Endothelial cell of umbilical vein (primary cell): ENCODE measurements around the gene TTLL5. TPM values are rescaled to one million over a fixed set of nuclear protein-coding genes. Genes with fewer than 3 reads are reported as not detected.

ENCODE experiments used
- BruUV-seq: library from RNA; stranded (reverse); fragments of 400-500 nt; replicated peaks from 2 replicates; lab custom pipeline; 2021; lab: Mats Ljungman, UMichigan
- CTCF ChIA-PET: fragments of 300-600, 350-600 bp; sonication (Branson Sonifier 250); formaldehyde crosslinking; loops from one replicate; lab custom pipeline; 2021; ENCODE audit warnings: antibody characterized with exemption, inconsistent platforms; lab: Charles Lee
- POLR2A ChIA-PET: fragments of 300-600, 350-600 bp; sonication (Branson Sonifier 250); formaldehyde crosslinking; loops from one replicate; lab custom pipeline; 2021; ENCODE audit warnings: antibody characterized with exemption, inconsistent platforms; lab: Charles Lee
- DNase-seq: peaks from one replicate; pipeline ENCODE4 v3.0.0-alpha.2; 2011; ENCODE audit warnings: low read depth, low spot score
- FAIRE-seq: peaks from 2 replicates; lab custom pipeline; 2011; peaks lifted over from hg19 to GRCh38; lab: Jason Lieb, UNC
- H2AFZ ChIP-seq: 2 replicates; pipeline ENCODE4 v1.6.0; 2012; ENCODE audit warnings: low read depth, low read length, control low read depth, inconsistent platforms
- H3K27ac ChIP-seq: 2 replicates; pipeline ENCODE4 v1.5.1; 2011; ENCODE audit warnings: low read depth, mild to moderate bottlenecking, control low read depth, low read length, moderate library complexity; ENCODE audit not compliant: insufficient read depth
- H3K27me3 ChIP-seq, 2 experiments: 2 replicates each; pipeline versions ENCODE4 v1.6.0 to v1.6.1; 2011; ENCODE audit warnings: low read length in 2 of 2, mixed read lengths in 1 of 2; ENCODE audit not compliant: control insufficient read depth in 2 of 2, insufficient read depth in 2 of 2
- H3K36me3 ChIP-seq, 2 experiments: 2 replicates in 1 of 2; 3 replicates in 1 of 2; pipeline ENCODE4 v1.5.1; 2011; ENCODE audit warnings: low read length in 2 of 2, mild to moderate bottlenecking in 1 of 2, moderate library complexity in 1 of 2; ENCODE audit not compliant: control insufficient read depth in 2 of 2, insufficient read depth in 2 of 2; ENCODE audit errors: extremely low read depth in 1 of 2
- H3K4me1 ChIP-seq: 3 replicates; pipeline ENCODE4 v1.5.1; 2011; ENCODE audit warnings: mild to moderate bottlenecking, low read length; ENCODE audit not compliant: control insufficient read depth, insufficient read depth; ENCODE audit errors: extremely low read depth
- H3K4me2 ChIP-seq: 2 replicates; pipeline ENCODE4 v1.6.1; 2011; ENCODE audit warnings: low read length, control low read depth, mixed read lengths; ENCODE audit not compliant: insufficient read depth
- H3K4me3 ChIP-seq, 3 experiments: fragments of 200-600 bp in 1 of 3; sonication (generic), shearing (Covaris generic) in 1 of 3; replicated peaks in 1 of 3; 2 replicates each; pipeline ENCODE4 v1.5.1; 2011 to 2016; ENCODE audit warnings: control low read depth in 3 of 3, low read length in 3 of 3, mild to moderate bottlenecking in 2 of 3, inconsistent platforms in 1 of 3, low read depth in 1 of 3, moderate library complexity in 1 of 3; ENCODE audit not compliant: insufficient read depth in 1 of 3
- H3K79me2 ChIP-seq: 2 replicates; pipeline ENCODE4 v1.6.0; 2012; ENCODE audit warnings: low read length, inconsistent platforms; ENCODE audit not compliant: control insufficient read depth, insufficient read depth
- H3K9ac ChIP-seq: replicated peaks from 2 replicates; pipeline ENCODE3; 2011; ENCODE audit warnings: low read length, control low read depth; ENCODE audit not compliant: insufficient read depth; ENCODE audit errors: extremely low read depth
- H3K9me1 ChIP-seq: replicated peaks from 3 replicates; pipeline ENCODE4 v1.6.0; 2011; ENCODE audit warnings: mild to moderate bottlenecking, low read length; ENCODE audit not compliant: control insufficient read depth, insufficient read depth; ENCODE audit errors: extremely low read depth
- H3K9me3 ChIP-seq: replicated peaks from 2 replicates; pipeline ENCODE4 v1.5.1; 2012; ENCODE audit warnings: low read length, inconsistent platforms; ENCODE audit not compliant: control insufficient read depth, insufficient read depth
- H4K20me1 ChIP-seq: replicated peaks from 2 replicates; pipeline ENCODE3; 2011; ENCODE audit warnings: mild to moderate bottlenecking, low read length; ENCODE audit not compliant: control insufficient read depth, insufficient read depth; ENCODE audit errors: extremely low read depth
- EZH2 ChIP-seq: IDR thresholded peaks from 2 replicates; pipeline ENCODE4 v1.6.1; 2012; ENCODE audit warnings: borderline replicate concordance, low read depth, mild to moderate bottlenecking, moderate library complexity, low read length, inconsistent platforms; ENCODE audit not compliant: severe bottlenecking
- FOS ChIP-seq: IDR thresholded peaks from 2 replicates; pipeline ENCODE4 v1.6.1; 2011; ENCODE audit warnings: mild to moderate bottlenecking, low read length, moderate library complexity, borderline replicate concordance; ENCODE audit not compliant: insufficient read depth
- GATA2 ChIP-seq: IDR thresholded peaks from 2 replicates; pipeline ENCODE4 v1.7.0; 2011; ENCODE audit warnings: low read depth, mild to moderate bottlenecking, moderate library complexity, mixed read lengths, low read length; ENCODE audit not compliant: insufficient read length, insufficient read depth
- JUN ChIP-seq: IDR thresholded peaks from 2 replicates; pipeline ENCODE4 v1.6.1; 2011; ENCODE audit warnings: borderline replicate concordance, low read depth; ENCODE audit not compliant: insufficient read length, insufficient read depth
- MAX ChIP-seq: IDR thresholded peaks from 2 replicates; pipeline ENCODE4 v1.6.1; 2011; ENCODE audit not compliant: insufficient read depth, insufficient read length
- MYC ChIP-seq: IDR thresholded peaks from one replicate; pipeline ENCODE4 v1.6.1; 2011; ENCODE audit warnings: mild to moderate bottlenecking, low read depth, low read length
- POLR2A ChIP-seq: IDR thresholded peaks from 2 replicates; pipeline ENCODE4 v1.6.1; 2012; ENCODE audit warnings: low read depth, mild to moderate bottlenecking, control low read depth, low read length
- POLR2AphosphoS5 ChIP-seq: IDR thresholded peaks from 2 replicates; pipeline ENCODE4 v1.6.1; 2012; ENCODE audit warnings: low read depth, mild to moderate bottlenecking, control low read depth, low read length, moderate library complexity; ENCODE audit not compliant: insufficient read depth
- dilution Hi-C: fragments of 300-500 bp; cut with MboI; formaldehyde crosslinking; loops from one replicate; pipeline ENCODE4 v1.15.0; 2019; ENCODE audit warnings: low sequenced_read_pairs; ENCODE audit not compliant: extremely low pct_ligation_motif_present
- intact Hi-C: fragments of 100-400 bp; cut with micrococcal nuclease; formaldehyde crosslinking; loops from one replicate; pipeline ENCODE4 v1.10.0; 2022
- polyA plus RNA-seq, 4 experiments: library from polyadenylated mRNA; depleted of rRNA in 3 of 4; stranded (reverse) in 3 of 4; unstranded in 1 of 4; fragments of >200 nt; gene quantifications; 2 replicates each; pipeline versions ENCODE4 v1.2.1 to v1.2.3, GENCODE V29; 2011 to 2012; ENCODE audit warnings: missing spikeins in 1 of 4
- total RNA-seq: library from RNA; stranded (reverse); gene quantifications from 2 replicates; pipeline ENCODE4 v1.2.3, GENCODE V29; 2021
- TF ChIP-seq, protein P1 (sequence below), 2 donors: IDR thresholded peaks; 1 replicate in 1 of 2; 2 replicates in 1 of 2; pipeline ENCODE4 v1.5.1; 2011; ENCODE audit warnings: low read length in 2 of 2, mild to moderate bottlenecking in 2 of 2, moderate library complexity in 2 of 2, control low read depth in 1 of 2, inconsistent platforms in 1 of 2, low read depth in 1 of 2; ENCODE audit not compliant: insufficient read depth in 1 of 2; ENCODE audit errors: extremely low read depth in 1 of 2

Gene TTLL5
- total and polyA plus RNA-seq, 2 donors (not counting 3 experiments of a cell fraction or from before 2014, with no cell fraction given), result 33.2 to 93.6 TPM

DNA sequence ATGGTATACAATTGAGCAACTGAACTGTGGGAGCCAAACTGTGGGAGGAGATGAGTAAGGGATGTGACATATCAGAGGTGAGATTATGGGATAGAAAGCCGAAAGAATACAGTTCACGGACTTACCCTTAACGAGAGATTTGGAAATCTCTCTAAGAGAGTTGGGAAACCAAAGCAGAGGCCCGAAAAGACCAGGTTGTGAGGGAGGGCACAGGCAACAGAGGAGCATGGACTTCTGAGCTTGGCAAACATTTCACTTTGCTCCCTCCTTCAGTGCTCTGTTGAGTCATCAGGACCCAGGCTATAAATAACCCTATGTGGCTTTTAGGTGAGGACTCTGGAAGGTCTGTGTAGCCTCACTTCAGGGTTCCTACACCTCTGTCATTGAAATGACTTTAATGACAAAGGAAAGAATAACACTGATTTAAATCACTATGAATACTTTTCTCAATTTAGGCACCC is 200.1 kb downstream of the TTLL5 start:
- Histone ChIP-seq H2AFZ (no peak overlapping the region), H3K9me3 (no peaks in the 10 kb centered on the region), H3K36me3 (no peaks in the 10 kb centered on the region), H3K27ac (no peak overlapping the region), H3K4me3 (no peak overlapping the region), H3K9ac (no peak overlapping the region), H3K27me3 (no peaks in the 10 kb centered on the region), H3K4me1 (peaks cover 6% of the 10 kb centered on the region), H3K79me2 (no peaks in the 10 kb centered on the region), H3K4me2 (no peak overlapping the region), H3K9me1 (no peaks in the 10 kb centered on the region), H4K20me1 (no peaks in the 10 kb centered on the region)
- ChIA-PET CTCF (interaction anchor here (0.9 to 1.3 kb wide), 2 partner anchors 66 to 79 kb away, joined by 3 read pairs; no protein-coding TSS in a partner anchor), POLR2A (no interaction called here)
- no peak for DNase-seq
- dilution Hi-C loops, result no loop called here
- no peak for FAIRE-seq
- BruUV-seq, result no TSS peak
- intact Hi-C loops, result no loop called here
- TF ChIP-seq, protein P1, sequence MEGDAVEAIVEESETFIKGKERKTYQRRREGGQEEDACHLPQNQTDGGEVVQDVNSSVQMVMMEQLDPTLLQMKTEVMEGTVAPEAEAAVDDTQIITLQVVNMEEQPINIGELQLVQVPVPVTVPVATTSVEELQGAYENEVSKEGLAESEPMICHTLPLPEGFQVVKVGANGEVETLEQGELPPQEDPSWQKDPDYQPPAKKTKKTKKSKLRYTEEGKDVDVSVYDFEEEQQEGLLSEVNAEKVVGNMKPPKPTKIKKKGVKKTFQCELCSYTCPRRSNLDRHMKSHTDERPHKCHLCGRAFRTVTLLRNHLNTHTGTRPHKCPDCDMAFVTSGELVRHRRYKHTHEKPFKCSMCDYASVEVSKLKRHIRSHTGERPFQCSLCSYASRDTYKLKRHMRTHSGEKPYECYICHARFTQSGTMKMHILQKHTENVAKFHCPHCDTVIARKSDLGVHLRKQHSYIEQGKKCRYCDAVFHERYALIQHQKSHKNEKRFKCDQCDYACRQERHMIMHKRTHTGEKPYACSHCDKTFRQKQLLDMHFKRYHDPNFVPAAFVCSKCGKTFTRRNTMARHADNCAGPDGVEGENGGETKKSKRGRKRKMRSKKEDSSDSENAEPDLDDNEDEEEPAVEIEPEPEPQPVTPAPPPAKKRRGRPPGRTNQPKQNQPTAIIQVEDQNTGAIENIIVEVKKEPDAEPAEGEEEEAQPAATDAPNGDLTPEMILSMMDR (IDR thresholded peaks at IDR 0.05; ENCODE audit: extremely low read depth in 1 of 2, insufficient read depth in 1 of 2, low read depth in 1 of 2, low read length in 2 of 2), result no peak
- TF ChIP-seq FOS, result no peak
- no peak for TF ChIP-seq EZH2
- no peak for TF ChIP-seq MYC
- no peak for TF ChIP-seq JUN
- TF ChIP-seq POLR2AphosphoS5, result no peak
- no peak for TF ChIP-seq MAX
- no peak for TF ChIP-seq GATA2
- TF ChIP-seq POLR2A, result no peak
